SK-N-DZ (cell line): ENCODE measurements around the gene PDE1C.

ENCODE experiments used
- DNase-seq: peaks from one replicate; pipeline ENCODE4 v3.0.0-alpha.2; 2015; ENCODE audit warnings: low spot score

PDE1C gene

GRCh38 chr7:31940167-31940566 lies 130.0 kb downstream of the PDE1C start:
- no peak for DNase-seq

- no peak for DNase-seq
Measured at GRCh38 chr7:31939076-31939475, 131.1 kb downstream of the PDE1C start.

- no peak for DNase-seq
Measured at GRCh38 chr7:31938650-31939049, 131.6 kb downstream of the PDE1C start.

GRCh38 chr7:31937982-31938381 lies 132.2 kb downstream of the PDE1C start:
- no peak for DNase-seq

- no peak for DNase-seq
Measured at GRCh38 chr7:31935124-31936054, 134.8 kb downstream of the PDE1C start.

GRCh38 chr7:31934551-31934950 lies 135.7 kb downstream of the PDE1C start:
- no peak for DNase-seq

- no peak for DNase-seq
Measured at GRCh38 chr7:31933481-31933880, 136.7 kb downstream of the PDE1C start.

GRCh38 chr7:31926991-31927584 lies 143.1 kb downstream of the PDE1C start:
- DNase-seq: no peak

- DNase-seq: no peak
Measured at GRCh38 chr7:31925753-31926454, 144.3 kb downstream of the PDE1C start.

- DNase-seq: no peak
Measured at GRCh38 chr7:31924251-31924650, 146.0 kb downstream of the PDE1C start.

- no peak for DNase-seq
Measured at GRCh38 chr7:31922848-31923247, 147.4 kb downstream of the PDE1C start.

- DNase-seq: no peak
Measured at GRCh38 chr7:31921047-31921446, 149.2 kb downstream of the PDE1C start.

GRCh38 chr7:31919678-31920369 lies 150.4 kb downstream of the PDE1C start:
- DNase-seq: no peak

- DNase-seq: no peak
Measured at GRCh38 chr7:31918706-31919393, 151.4 kb downstream of the PDE1C start.

- DNase-seq: no peak
Measured at GRCh38 chr7:31917256-31917655, 153.0 kb downstream of the PDE1C start.

GRCh38 chr7:31910191-31910590 lies 160.0 kb downstream of the PDE1C start:
- no peak for DNase-seq

- no peak for DNase-seq
Measured at GRCh38 chr7:31906479-31907171, 163.6 kb downstream of the PDE1C start.

- no peak for DNase-seq
Measured at GRCh38 chr7:31903962-31904361, 166.2 kb downstream of the PDE1C start.

- DNase-seq: no peak
Measured at GRCh38 chr7:31899356-31899927, 170.8 kb downstream of the PDE1C start.

GRCh38 chr7:31896925-31897324 lies 173.3 kb downstream of the PDE1C start:
- DNase-seq: no peak
